Activated T-helper 17 cell treated with anti-CD3 and anti-CD28 coated beads, Interleukin-2, amount 50 U/mL, for 72 hours (primary cell): Measurements from ENCODE around the gene LDLRAD4. TPM values are rescaled to one million over a fixed set of nuclear protein-coding genes. Genes with fewer than 3 reads are reported as not detected.
"Not testable (repeated sequence)": the region's sequence is repeated elsewhere in the genome, so short reads cannot be mapped to it uniquely, and the experiment has no call there.

Experiments used
- ATAC-seq: fragments of 150-1000 bp; cut with Tn5 transposase; replicated peaks from 2 replicates; pipeline ENCODE4 v1.10.0; 2021; ENCODE audit warnings: mild to moderate bottlenecking, moderate library complexity
- H3K27ac Mint-ChIP-seq: one replicate; pipeline ENCODE4 v1.8.0; 2022; ENCODE audit warnings: mixed read lengths
- H3K27me3 Mint-ChIP-seq: one replicate; pipeline ENCODE4 v1.8.0; 2022; ENCODE audit warnings: mixed read lengths
- H3K36me3 Mint-ChIP-seq: one replicate; pipeline ENCODE4 v1.8.0; 2022; ENCODE audit warnings: low read depth, mild to moderate bottlenecking, mixed read lengths
- H3K4me1 Mint-ChIP-seq: one replicate; pipeline ENCODE4 v1.8.0; 2022; ENCODE audit warnings: mixed read lengths
- H3K4me3 Mint-ChIP-seq: one replicate; pipeline ENCODE4 v1.8.0; 2022; ENCODE audit warnings: mild to moderate bottlenecking, mixed read lengths
- H3K9me3 Mint-ChIP-seq: one replicate; pipeline ENCODE4 v1.8.0; 2022; ENCODE audit warnings: mixed read lengths
- total RNA-seq, 2 donors: library from RNA; stranded (reverse); gene quantifications; one replicate each; pipeline ENCODE4 v1.2.3, GENCODE V29; 2022

The LDLRAD4 gene
- total RNA-seq, 2 donors from 2014 or later: 52.0 to 54.8 TPM

DNA sequence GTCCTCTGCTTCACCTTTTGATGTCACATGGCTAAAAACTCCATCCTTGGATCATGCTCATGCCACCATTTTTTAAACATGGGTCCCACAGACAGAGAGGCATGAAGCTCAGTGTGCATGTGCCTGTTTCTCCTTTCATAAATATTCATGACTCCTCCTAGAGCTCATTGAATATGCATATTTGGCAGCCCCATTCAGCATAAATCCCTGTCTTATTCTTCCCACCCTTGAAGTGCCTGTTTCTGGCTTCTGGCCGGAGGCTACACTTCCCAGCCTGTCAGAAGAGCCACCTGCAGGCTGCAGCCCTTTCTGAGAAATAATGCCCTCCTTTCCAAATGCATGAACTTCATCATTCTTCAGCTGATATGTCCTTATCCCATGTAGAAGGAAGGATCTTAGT is 109.7 kb downstream of the LDLRAD4 start:
- Mint-ChIP-seq H3K4me3 (no peak overlapping the region), H3K9me3 (no peaks in the 10 kb centered on the region), H3K27me3 (no peaks in the 10 kb centered on the region), H3K27ac (no peak overlapping the region), H3K4me1 (peaks cover 4% of the 10 kb centered on the region), H3K36me3 (no peaks in the 10 kb centered on the region)
- ATAC-seq: no peak

- Mint-ChIP-seq H3K27me3 (no peaks in the 10 kb centered on the region), H3K4me1 (peaks cover 4% of the 10 kb centered on the region), H3K27ac (no peak overlapping the region), H3K4me3 (no peak overlapping the region), H3K9me3 (no peaks in the 10 kb centered on the region), H3K36me3 (no peaks in the 10 kb centered on the region)
- no peak for ATAC-seq
Observed at GRCh38 chr18:13330996-13331395, 112.4 kb downstream of the LDLRAD4 start.

GRCh38 chr18:13331846-13332245 is 113.3 kb downstream of the LDLRAD4 start:
- no peaks in the 10 kb centered on the region for H3K9me3 Mint-ChIP-seq
- no peaks in the 10 kb centered on the region for H3K27me3 Mint-ChIP-seq
- H3K4me1 Mint-ChIP-seq: peaks cover 4% of the 10 kb centered on the region
- no peak for ATAC-seq
- H3K27ac Mint-ChIP-seq: no peak overlapping the region
- no peaks in the 10 kb centered on the region for H3K36me3 Mint-ChIP-seq
- H3K4me3 Mint-ChIP-seq: no peak overlapping the region

- no peak overlapping the region for H3K4me3 Mint-ChIP-seq
- H3K27ac Mint-ChIP-seq: no peak overlapping the region
- no peak for ATAC-seq
- no peaks in the 10 kb centered on the region for H3K27me3 Mint-ChIP-seq
- H3K9me3 Mint-ChIP-seq: no peaks in the 10 kb centered on the region
- H3K36me3 Mint-ChIP-seq: no peaks in the 10 kb centered on the region
- no peaks in the 10 kb centered on the region for H3K4me1 Mint-ChIP-seq
Observed at GRCh38 chr18:13332874-13333273, 114.3 kb downstream of the LDLRAD4 start.

DNA sequence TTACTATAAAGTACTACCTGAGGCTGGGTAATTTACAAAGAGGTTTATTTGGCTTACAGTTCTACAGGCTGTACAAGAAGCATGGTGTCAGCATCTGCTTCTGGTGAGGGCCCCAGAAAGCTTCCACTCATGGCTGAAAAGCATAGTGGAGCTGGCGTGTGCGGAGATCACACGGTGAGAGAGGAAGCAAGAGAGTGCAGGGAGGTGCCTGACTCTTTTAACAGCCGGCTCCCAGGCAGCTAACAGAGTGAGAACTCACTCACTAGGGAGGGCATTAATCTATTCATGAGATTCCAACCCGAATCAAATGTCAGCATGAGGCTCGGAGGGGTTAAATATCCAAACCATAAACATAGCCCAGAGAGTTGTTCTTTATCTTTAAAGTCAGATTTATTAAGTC is 117.3 kb downstream of the LDLRAD4 start:
- no peaks in the 10 kb centered on the region for H3K36me3 Mint-ChIP-seq
- no peak overlapping the region for H3K4me3 Mint-ChIP-seq
- H3K27me3 Mint-ChIP-seq: no peaks in the 10 kb centered on the region
- no peaks in the 10 kb centered on the region for H3K9me3 Mint-ChIP-seq
- peaks cover 10% of the 10 kb centered on the region for H3K4me1 Mint-ChIP-seq
- no peak for ATAC-seq
- no peak overlapping the region for H3K27ac Mint-ChIP-seq

DNA sequence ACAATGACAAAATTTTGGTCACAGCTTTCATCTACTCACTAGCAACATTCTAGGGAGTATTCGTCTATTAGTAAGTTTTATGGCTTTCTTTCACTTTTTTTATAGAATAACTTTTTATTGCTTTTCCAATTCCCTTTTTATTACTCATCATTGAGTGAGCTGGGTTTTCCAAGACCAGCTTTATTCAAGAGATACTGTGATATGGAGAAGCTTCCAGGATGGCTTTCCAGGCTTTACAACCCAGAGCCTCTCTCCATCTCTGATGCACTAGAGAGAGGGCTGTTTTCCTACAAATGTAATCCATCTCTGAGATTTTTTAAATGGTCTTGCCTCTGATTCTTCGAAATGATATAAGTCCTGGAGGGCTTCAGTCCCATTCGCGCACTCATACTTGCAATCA is 118.3 kb downstream of the LDLRAD4 start:
- H3K27ac Mint-ChIP-seq: no peak overlapping the region
- peaks cover 10% of the 10 kb centered on the region for H3K4me1 Mint-ChIP-seq
- no peaks in the 10 kb centered on the region for H3K9me3 Mint-ChIP-seq
- H3K27me3 Mint-ChIP-seq: no peaks in the 10 kb centered on the region
- no peaks in the 10 kb centered on the region for H3K36me3 Mint-ChIP-seq
- no peak for ATAC-seq
- H3K4me3 Mint-ChIP-seq: no peak overlapping the region

DNA sequence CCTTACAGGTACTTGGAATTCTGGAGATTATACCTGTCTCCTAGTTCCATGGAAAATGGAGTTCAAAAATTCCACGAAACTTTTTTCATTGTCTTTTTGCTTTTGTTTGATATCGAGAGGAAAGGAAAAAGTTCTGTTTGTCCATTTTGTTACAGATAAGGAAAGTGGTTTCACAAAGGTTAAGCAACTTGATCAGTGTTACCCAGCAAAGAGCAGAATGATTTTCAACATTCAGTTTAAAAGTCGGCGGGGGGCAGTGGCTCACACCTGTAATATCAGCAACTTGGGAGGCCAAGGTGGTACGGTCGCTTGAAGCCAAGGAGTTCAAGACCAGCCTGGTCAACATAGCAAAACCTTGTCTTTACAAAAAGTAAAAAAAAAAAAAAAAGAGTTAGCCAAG is 118.8 kb downstream of the LDLRAD4 start:
- H3K36me3 Mint-ChIP-seq: no peaks in the 10 kb centered on the region
- H3K4me3 Mint-ChIP-seq: no peak overlapping the region
- no peak overlapping the region for H3K27ac Mint-ChIP-seq
- ATAC-seq: no peak
- H3K27me3 Mint-ChIP-seq: no peaks in the 10 kb centered on the region
- H3K4me1 Mint-ChIP-seq: peaks cover 10% of the 10 kb centered on the region
- H3K9me3 Mint-ChIP-seq: no peaks in the 10 kb centered on the region

DNA sequence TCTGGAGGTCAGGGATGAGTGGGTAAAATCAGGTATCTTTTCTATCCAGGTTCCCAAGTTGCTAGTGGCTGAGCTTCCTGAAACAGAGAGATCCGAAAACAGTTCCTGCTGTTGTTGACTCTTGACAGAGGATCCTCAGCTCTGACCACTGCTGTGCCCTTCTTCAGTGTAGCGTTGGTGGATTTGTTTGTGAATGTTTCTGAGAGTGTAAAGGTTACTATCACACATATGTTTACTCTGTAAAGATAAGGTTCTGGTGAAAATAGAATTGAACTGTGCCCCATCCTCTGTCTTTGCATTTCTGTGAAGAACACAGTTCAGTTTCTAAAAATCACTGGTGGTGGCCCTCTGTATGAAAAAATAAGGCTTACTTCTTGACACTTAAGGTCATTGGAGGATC is 119.8 kb downstream of the LDLRAD4 start:
- ATAC-seq: no peak
- Mint-ChIP-seq H3K36me3 (no peaks in the 10 kb centered on the region), H3K4me3 (no peak overlapping the region), H3K27ac (peak overlapping the region; percentile 10), H3K9me3 (no peaks in the 10 kb centered on the region), H3K4me1 (peaks cover 10% of the 10 kb centered on the region), H3K27me3 (no peaks in the 10 kb centered on the region)

DNA sequence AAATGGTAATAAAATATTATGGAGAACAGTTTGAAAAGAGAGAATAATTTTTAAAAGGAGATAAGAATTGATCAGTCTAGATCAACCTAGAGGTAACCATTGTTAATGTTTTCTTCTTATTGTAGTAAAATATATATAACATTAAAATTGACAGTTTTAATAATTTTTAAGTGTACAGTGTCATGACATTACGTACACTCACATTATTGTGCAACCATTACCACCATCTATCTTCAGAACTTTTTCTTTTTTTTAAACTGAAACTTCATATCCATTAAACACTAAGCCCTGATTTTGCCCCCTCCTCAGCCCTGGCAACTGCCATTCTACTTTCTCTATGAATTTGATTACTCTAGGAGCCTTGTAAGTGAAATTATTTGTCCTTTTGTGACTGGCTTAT is 121.1 kb downstream of the LDLRAD4 start:
- no peak for ATAC-seq
- Mint-ChIP-seq H3K36me3 (no peaks in the 10 kb centered on the region), H3K27me3 (no peaks in the 10 kb centered on the region), H3K4me3 (no peak overlapping the region), H3K9me3 (no peaks in the 10 kb centered on the region), H3K27ac (no peak overlapping the region), H3K4me1 (peaks cover 10% of the 10 kb centered on the region)

- H3K9me3 Mint-ChIP-seq, H3K27ac Mint-ChIP-seq, H3K4me3 Mint-ChIP-seq, H3K4me1 Mint-ChIP-seq, ATAC-seq, H3K27me3 Mint-ChIP-seq, H3K36me3 Mint-ChIP-seq: not testable (repeated sequence)
Observed at GRCh38 chr18:13346449-13346848, 127.9 kb downstream of the LDLRAD4 start.

DNA sequence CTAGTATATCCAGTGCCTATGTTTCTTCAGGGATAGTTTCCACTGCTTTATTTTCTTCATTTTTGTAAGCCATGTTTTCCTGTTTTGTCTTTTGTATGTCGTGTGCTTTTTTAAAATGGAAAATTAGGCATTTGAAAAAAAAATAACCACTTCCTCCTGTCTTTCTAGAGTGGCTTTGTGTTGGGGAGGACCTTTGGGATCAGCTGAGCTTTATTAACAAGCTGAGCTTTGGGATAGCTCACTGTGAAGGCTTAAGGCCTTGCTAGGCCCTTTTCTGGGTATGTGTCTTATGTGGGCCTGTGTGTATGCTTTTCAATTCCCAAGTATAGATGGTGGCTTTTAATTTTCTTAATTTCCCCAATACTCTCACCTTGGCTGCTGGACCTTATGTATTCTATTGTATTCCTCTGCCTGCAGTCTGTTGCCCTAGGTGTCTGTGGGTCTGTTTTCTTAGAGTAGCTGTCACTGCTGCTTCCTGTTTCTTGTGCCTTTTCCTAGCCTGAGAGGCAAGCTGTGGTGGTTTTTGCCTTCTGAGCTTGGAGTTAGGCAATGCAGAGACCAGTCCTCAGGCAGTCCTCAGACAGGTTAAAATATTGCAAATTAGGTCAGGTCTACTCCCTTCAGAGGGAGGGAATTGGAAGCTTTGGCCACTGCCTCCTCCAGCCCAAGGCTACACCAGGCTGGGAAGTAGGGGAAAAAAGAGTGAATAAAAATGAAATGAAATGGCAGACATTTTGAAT is 134.7 kb downstream of the LDLRAD4 start:
- Mint-ChIP-seq H3K9me3 (no peaks in the 10 kb centered on the region), H3K27ac (peak overlapping the region; percentile 90), H3K4me1 (peaks cover 19% of the 10 kb centered on the region), H3K4me3 (peak overlapping the region; percentile 53), H3K27me3 (no peaks in the 10 kb centered on the region), H3K36me3 (no peaks in the 10 kb centered on the region)
- ATAC-seq: peak; percentile 55

- Mint-ChIP-seq H3K4me3 (no peak overlapping the region), H3K27ac (no peak overlapping the region), H3K27me3 (no peaks in the 10 kb centered on the region), H3K4me1 (peaks cover 19% of the 10 kb centered on the region), H3K9me3 (no peaks in the 10 kb centered on the region), H3K36me3 (no peaks in the 10 kb centered on the region)
- ATAC-seq: peak; percentile 68
Observed at GRCh38 chr18:13354402-13354801, 135.8 kb downstream of the LDLRAD4 start.

DNA sequence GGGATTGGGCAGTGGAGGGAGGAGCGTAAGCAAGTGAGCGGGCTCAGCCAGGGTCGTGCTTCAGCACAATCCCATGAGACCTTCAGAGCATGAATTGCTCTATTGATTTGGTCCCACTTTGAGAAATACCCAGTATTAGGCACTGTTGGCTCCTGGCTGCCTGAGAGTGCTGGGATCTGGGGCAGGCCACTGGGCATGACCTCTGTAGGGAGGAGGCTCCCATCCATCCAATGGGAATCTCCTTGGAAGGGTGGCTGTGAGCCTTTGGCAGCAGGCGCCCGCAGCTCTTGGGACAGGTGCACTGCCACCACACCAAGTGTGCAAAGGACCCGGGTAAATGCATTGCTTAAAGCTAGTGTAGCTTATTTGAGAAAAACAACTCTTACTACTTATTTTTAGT is 137.5 kb downstream of the LDLRAD4 start:
- Mint-ChIP-seq H3K27ac (no peak overlapping the region), H3K9me3 (no peaks in the 10 kb centered on the region), H3K36me3 (no peaks in the 10 kb centered on the region), H3K4me1 (peaks cover 19% of the 10 kb centered on the region), H3K4me3 (no peak overlapping the region), H3K27me3 (no peaks in the 10 kb centered on the region)
- ATAC-seq: no peak

GRCh38 chr18:13357289-13357688 is 138.7 kb downstream of the LDLRAD4 start:
- no peaks in the 10 kb centered on the region for H3K9me3 Mint-ChIP-seq

GRCh38 chr18:13359210-13359609 is 140.7 kb downstream of the LDLRAD4 start:
- H3K4me3 Mint-ChIP-seq: no peak overlapping the region
- ATAC-seq: no peak
- H3K27ac Mint-ChIP-seq: no peak overlapping the region
- peaks cover 7% of the 10 kb centered on the region for H3K4me1 Mint-ChIP-seq
- H3K9me3 Mint-ChIP-seq: no peaks in the 10 kb centered on the region
- H3K36me3 Mint-ChIP-seq: no peaks in the 10 kb centered on the region
- H3K27me3 Mint-ChIP-seq: no peaks in the 10 kb centered on the region

More at GRCh38 chr18:13357289-13357688, 138.7 kb downstream of the LDLRAD4 start:
- no peak overlapping the region for H3K4me3 Mint-ChIP-seq
- H3K4me1 Mint-ChIP-seq: peaks cover 19% of the 10 kb centered on the region
- H3K27ac Mint-ChIP-seq: no peak overlapping the region
- H3K27me3 Mint-ChIP-seq: no peaks in the 10 kb centered on the region
- ATAC-seq: no peak
- no peaks in the 10 kb centered on the region for H3K36me3 Mint-ChIP-seq

GRCh38 chr18:13361431-13361830 is 142.9 kb downstream of the LDLRAD4 start:
- Mint-ChIP-seq H3K27me3 (no peaks in the 10 kb centered on the region), H3K36me3 (no peaks in the 10 kb centered on the region), H3K4me1 (no peaks in the 10 kb centered on the region), H3K27ac (no peak overlapping the region), H3K9me3 (no peaks in the 10 kb centered on the region), H3K4me3 (no peak overlapping the region)
- ATAC-seq: no peak
